ENCODE measurements around the gene VGF.

GRCh38 chr7:101151908-101152651 lies 13.3 kb downstream of the VGF start:
- TF ChIP-seq CTCF (conservative IDR thresholded peaks at IDR 0.05) (no peak), ZFX (IDR thresholded peaks at IDR 0.05) (no peak)

Measured in C4-2B (cell line).